ENCODE data around the gene CTBP2. TPM values are rescaled to one million over a fixed set of nuclear protein-coding genes. Genes with fewer than 3 reads are reported as not detected.

The CTBP2 gene
- total RNA-seq, 1 donor from 2014 or later = 123 TPM

DNA sequence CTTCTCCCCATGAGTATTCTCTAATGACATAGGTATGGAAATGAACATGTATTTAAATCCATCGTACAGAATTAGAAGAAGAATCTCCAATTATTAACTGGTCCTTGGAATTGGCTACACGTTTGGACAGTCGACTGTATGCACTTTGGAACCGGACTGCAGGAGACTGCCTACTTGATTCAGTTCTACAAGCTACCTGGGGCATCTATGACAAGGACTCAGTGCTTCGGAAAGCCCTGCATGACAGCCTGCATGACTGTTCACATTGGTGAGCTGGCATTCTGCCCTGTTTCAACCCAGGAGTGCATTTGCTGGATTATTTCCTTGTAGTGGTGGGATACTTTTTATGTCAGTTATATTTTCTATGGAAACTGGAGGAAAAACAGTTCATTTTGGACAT, 186.2 kb downstream of the CTBP2 start:
- DNase-seq (ENCODE audit: low read depth) = no peak
- no peak for FAIRE-seq

DNA sequence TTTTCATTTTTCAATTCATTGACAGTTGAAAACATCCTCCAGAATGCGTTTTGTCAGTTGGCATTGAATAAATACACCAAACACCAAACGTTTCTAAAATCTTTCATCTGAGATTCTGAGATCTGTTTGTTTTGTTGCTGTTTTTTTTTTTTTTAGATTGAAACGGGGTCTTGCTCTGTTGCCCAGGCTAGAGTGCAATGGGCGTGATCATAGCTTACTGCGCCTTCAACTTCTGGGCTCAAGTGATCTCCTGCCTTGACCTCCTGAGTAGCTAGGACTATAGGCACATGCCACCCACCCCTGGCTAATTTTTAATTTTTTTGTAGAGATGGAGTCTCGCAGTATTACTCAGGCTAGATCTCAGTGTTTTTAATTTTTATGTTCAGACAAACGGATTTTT, 187.7 kb downstream of the CTBP2 start:
- no peak for FAIRE-seq
- TF ChIP-seq, protein P1, sequence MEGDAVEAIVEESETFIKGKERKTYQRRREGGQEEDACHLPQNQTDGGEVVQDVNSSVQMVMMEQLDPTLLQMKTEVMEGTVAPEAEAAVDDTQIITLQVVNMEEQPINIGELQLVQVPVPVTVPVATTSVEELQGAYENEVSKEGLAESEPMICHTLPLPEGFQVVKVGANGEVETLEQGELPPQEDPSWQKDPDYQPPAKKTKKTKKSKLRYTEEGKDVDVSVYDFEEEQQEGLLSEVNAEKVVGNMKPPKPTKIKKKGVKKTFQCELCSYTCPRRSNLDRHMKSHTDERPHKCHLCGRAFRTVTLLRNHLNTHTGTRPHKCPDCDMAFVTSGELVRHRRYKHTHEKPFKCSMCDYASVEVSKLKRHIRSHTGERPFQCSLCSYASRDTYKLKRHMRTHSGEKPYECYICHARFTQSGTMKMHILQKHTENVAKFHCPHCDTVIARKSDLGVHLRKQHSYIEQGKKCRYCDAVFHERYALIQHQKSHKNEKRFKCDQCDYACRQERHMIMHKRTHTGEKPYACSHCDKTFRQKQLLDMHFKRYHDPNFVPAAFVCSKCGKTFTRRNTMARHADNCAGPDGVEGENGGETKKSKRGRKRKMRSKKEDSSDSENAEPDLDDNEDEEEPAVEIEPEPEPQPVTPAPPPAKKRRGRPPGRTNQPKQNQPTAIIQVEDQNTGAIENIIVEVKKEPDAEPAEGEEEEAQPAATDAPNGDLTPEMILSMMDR (IDR thresholded peaks at IDR 0.05; ENCODE audit: insufficient read depth, low read length, severe bottlenecking) = no peak
- peaks cover 4% of the 10 kb centered on the region for H3K36me3 ChIP-seq (ENCODE audit: control insufficient read depth, insufficient read depth, low read length)
- no peak for DNase-seq (ENCODE audit: low read depth)
- no peak overlapping the region for H3K4me3 ChIP-seq (ENCODE audit: low read depth, low read length)
- no peaks in the 10 kb centered on the region for H3K27me3 ChIP-seq (ENCODE audit: control insufficient read depth, insufficient read depth, low read length)

More for the DNA sequence above, 186.2 kb downstream of the CTBP2 start:
- Histone ChIP-seq H3K36me3 (ENCODE audit: control insufficient read depth, insufficient read depth, low read length) (peaks cover 4% of the 10 kb centered on the region), H3K27me3 (ENCODE audit: control insufficient read depth, insufficient read depth, low read length) (no peaks in the 10 kb centered on the region), H3K4me3 (ENCODE audit: low read depth, low read length) (no peak overlapping the region)
- TF ChIP-seq, protein P1 (IDR thresholded peaks at IDR 0.05; ENCODE audit: insufficient read depth, low read length, severe bottlenecking) = no peak

DNA sequence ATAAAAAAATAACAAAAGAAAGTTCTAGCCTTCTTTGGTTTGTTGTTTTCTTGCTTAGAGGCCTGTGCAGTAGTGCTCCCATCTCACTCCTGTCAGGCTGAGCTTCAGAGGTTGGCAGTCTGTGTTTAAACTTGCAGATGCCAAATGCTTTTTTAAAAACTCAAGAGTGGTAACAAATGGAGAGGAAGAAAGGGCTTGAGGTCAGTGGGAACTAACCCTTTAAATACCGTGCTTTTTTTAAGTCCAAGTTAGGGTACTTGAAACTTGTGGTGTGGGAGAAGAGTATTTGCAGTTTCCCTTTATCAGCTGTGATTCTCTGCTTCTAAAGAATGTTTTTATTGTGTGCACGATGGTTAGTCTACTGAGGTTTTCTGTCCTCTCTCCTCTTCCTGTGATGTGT, 189.1 kb downstream of the CTBP2 start:
- no peak for FAIRE-seq
- Histone ChIP-seq H3K36me3 (ENCODE audit: control insufficient read depth, insufficient read depth, low read length) (peaks cover 5% of the 10 kb centered on the region), H3K4me3 (ENCODE audit: low read depth, low read length) (no peak overlapping the region), H3K27me3 (ENCODE audit: control insufficient read depth, insufficient read depth, low read length) (no peaks in the 10 kb centered on the region)
- no peak for DNase-seq (ENCODE audit: low read depth)
- TF ChIP-seq, protein P1 (IDR thresholded peaks at IDR 0.05; ENCODE audit: insufficient read depth, low read length, severe bottlenecking) = no peak

DNA sequence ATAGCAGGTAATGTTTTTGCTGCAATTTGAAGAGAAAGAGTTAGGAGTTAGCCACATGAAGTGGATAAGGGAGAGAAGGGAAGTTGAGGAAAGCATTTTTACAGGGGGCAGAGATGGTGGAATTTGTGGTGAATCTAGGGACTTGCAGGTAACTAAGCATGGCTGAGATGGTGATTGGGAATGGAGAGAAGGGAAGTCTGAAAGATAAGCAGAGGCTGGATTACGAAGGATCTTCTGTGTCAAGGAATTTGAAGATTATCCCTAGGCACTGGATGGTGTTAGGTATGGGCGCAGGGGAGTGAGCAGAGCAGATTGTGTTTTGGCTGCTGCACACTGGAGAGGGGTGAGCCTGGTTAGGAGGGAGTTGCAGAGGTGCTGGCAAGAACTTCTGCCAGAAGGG, 193.1 kb downstream of the CTBP2 start:
- peaks cover 2% of the 10 kb centered on the region for H3K36me3 ChIP-seq (ENCODE audit: control insufficient read depth, insufficient read depth, low read length)
- TF ChIP-seq, protein P1 (IDR thresholded peaks at IDR 0.05; ENCODE audit: insufficient read depth, low read length, severe bottlenecking) = no peak
- FAIRE-seq (no peak), DNase-seq (ENCODE audit: low read depth) (no peak)
- H3K27me3 ChIP-seq (ENCODE audit: control insufficient read depth, insufficient read depth, low read length) = no peaks in the 10 kb centered on the region
- H3K4me3 ChIP-seq (ENCODE audit: low read depth, low read length) = no peak overlapping the region

DNA sequence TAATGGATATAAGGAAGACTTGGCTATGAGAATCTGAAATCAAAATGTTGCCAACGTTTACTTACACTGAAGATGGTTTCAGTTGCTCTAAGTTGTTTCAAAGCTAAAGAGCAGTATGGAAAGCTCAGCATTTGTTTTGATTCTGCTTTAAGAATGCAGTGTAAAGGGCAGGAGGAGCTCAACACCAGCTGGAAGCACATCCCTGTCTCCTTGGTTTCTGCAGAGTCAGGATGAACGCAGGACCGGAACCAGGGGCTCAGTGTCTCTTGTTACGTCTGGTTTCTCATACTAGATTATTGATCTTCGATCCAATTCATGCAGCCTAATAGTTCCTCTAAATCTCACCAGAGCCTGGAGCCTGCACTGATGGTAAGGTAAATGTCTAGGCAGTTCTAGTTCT, 194.4 kb downstream of the CTBP2 start:
- Histone ChIP-seq H3K27me3 (ENCODE audit: control insufficient read depth, insufficient read depth, low read length) (no peaks in the 10 kb centered on the region), H3K36me3 (ENCODE audit: control insufficient read depth, insufficient read depth, low read length) (peaks cover 2% of the 10 kb centered on the region), H3K4me3 (ENCODE audit: low read depth, low read length) (no peak overlapping the region)
- DNase-seq (ENCODE audit: low read depth) (no peak), FAIRE-seq (no peak)
- TF ChIP-seq, protein P1 (IDR thresholded peaks at IDR 0.05; ENCODE audit: insufficient read depth, low read length, severe bottlenecking) = no peak
